NCI-H1092 (cell line): ENCODE data around the gene BET1L.
A peak's percentile ranks its signal among the peaks of the same experiment; 100 is the strongest.
"Not testable (repeated sequence)": the region's sequence is repeated elsewhere in the genome, so short reads cannot be mapped to it uniquely, and the experiment has no call there.

Experiments
- DNase-seq: peaks from one replicate; lab custom pipeline; 2025; lab: John Stamatoyannopoulos, UW

BET1L gene, protein sequence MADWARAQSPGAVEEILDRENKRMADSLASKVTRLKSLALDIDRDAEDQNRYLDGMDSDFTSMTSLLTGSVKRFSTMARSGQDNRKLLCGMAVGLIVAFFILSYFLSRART

DNA sequence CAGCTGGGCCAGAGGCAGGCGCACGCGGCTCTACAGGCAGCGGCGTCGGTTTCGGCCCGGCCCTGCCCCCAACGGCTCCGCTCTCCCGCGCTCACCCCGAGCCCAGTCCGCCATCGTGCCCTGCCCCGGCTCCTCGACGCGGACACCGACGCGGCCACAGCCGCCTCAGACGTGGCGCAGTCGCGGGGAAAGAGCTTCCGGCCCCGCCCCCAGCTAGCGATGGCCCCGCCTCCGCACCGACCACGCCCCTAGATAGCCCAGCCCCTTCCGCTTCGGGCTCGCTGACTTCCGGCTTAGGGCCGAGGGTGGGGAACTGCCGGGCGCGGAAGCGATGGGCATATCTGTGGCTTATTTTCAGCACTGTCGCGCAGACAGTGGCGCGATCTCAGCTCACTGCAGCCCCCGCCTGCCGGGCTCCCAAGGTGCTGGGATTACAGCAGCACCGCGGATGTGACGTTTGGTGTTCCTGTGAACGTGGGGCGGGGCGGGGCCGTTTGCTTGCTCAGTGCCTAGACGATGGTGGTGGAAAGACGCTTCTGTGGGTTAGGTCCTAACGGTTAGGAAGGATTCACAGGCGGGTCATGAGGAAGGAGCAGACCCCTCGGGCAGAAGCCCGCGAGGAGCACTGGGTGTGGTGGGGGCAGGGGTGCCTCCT, at the start of gene BET1L, which contains the start of gene RIC8A:
BET1L (minus strand) TSS at position 192 of the 655 bp plus-strand sequence; CDS start at position 114, 78 bp downstream.
RIC8A (plus strand) TSS at position 501 of the 655 bp plus-strand sequence. CDS start 1,147 bp downstream, outside the sequence.
- peak; percentile 90 for DNase-seq

- DNase-seq: no peak
Observed at GRCh38 chr11:255816-256215, 48.6 kb upstream of the BET1L start.

- DNase-seq: no peak
Observed at GRCh38 chr11:255176-255575, 48.0 kb upstream of the BET1L start.

DNA sequence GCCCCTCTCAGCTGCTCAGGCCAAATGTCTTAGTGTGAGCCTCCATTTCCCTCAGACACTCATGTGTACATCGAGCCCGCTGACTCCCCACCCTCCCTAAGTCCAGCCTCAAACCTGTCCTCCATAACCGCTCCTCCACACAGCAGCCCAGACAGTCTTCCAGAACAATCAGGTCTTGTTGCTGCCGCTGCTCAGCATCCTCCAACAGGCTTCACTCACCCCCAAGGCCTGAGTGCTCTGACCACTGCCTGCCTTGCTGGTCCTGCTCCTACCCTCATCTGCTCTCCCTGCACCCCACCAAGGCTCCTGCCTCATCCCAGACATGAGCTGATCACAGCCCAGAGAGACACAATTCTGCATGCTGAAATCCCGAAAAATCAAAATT, 46.7 kb upstream of the BET1L start:
- no peak for DNase-seq

DNA sequence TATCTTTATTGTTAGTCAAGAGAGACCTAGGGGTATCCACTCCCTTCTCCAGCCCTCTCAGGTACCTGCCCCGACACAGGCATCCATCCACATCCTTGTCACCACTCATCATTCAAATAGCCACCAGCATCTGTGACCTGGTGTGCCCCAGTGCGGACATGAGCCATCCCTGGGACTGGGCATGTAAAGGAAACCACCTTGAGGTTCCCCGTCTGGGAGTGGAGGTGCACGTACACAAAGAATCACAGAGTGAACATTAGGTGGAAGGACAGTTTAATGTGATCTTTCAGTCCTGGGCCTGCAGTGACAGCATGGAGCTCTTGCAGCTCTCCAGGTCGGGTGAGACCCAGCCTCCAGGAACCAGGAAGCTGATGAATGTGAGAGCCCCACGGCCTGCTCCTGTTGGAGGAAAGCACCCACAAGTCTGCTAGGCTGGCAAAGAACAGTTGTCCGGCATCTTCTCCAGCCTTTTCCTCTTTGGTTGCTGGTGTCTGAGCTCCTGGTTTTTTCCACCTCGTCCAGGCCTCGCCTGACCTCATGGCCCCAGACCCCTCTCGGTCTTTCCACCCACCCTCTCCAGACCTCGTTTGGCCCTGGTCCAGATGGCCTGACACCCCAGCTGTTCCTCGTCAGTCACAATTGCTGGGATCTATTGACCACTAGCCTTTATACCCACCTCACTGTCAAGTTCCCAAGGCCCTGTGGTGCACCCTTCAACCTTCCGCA, 46.1 kb upstream of the BET1L start:
- DNase-seq: no peak

DNA sequence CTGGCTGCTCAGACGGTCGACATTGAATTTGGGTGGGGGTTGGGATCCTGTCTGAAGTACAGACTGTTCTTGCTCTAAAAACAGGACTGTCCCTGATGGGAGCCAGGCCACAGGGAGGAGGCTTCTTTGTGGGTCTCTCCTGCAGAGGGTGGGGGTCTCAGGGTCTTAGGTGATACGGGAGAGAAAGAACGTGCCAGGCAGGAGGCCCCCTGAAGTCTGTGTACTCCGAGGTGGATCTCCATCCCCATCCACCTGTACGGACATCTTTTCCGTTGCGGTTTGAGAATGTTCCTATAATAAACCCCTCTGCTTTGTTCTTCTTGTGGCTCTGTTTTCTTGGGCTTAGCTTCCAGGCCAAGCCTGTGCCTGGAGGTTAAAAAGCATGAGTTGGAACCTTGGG, 45.5 kb upstream of the BET1L start:
- DNase-seq: no peak

GRCh38 chr11:251550-251949, 44.4 kb upstream of the BET1L start:
- no peak for DNase-seq

DNA sequence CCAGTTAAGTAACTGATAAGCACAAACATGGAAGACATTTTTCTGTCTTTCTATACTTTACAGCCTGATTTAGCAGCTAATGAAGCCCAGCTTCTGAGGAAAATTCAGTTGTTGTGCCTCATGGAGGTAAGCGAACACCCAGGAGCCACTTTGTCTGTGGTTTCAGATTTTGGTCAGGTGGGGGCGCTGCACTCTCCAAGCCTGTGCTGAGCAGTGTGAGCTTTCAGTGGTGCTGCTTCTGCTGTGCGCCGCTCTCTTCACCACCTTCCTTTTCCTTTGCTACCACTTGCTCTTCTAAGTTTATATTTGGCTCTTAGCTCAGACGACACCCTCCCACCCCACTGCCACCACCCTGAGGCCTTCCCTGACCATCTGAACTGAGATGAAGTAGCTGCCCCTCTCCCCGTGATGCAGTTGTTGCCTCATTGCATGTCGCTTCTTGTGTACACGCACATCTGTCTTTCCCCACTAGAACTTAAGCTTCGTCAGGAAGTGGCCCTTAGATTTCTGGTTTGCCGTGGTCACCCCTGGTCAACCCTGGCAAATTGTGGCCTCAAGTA, 43.6 kb upstream of the BET1L start:
- DNase-seq: no peak

DNA sequence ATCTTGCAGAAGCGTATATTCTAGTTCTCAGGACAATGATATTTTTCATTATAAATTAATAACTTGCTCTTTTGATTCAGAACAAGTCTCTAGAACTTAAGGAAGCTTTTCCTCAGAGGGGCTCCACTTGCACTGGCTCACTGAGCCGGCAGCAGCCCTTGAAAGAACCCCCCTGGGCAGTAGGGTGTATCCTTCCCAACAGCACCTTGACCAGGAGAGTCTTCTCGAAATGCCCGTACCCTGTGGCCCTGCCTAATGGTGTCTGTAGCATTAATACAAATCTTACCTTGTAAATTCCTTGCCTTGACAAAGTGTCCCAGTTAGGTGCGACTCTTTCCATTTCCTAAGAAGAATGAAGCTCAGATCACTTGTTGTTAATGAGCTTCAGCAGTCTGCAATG, 43.1 kb upstream of the BET1L start:
- no peak for DNase-seq

DNA sequence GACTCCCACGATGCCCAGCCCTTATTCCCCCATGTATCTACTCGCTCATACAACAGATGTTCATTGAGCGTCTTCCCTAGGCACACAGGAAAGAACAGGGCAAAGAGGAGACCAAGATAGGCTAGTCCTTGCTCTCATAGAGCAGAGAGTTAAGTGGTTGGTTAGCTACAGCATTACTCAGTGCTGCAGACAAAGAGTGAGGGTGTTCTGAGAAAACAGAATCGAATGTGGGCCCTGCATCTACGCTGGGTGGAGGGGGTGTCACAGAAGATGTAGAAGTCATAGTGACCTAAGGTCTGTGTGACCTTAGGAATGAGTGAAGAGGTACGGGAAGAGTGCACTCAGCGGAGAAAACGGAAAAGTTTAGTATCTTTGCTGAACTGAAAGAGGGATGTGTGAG, 41.9 kb upstream of the BET1L start:
- DNase-seq: no peak

DNA sequence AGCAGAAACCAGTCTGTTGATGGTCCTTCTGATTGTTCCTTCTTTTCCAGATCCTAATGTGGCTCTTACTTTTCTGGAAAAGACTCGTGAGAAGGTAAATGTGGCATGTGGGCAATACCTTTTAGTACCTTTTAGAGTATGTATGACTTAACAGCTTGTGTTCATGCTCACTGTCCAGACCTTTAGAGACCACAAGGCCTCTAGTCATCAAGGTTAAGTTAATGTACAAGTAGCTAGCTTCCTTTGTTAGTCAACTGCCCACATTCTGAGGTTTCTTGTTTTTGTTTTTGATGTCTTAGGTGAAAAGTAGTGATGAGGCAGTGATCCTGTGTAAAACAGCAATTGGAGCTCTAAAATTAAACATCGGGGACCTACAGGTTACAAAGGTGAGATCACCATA, 37.2 kb upstream of the BET1L start:
- DNase-seq: no peak

GRCh38 chr11:241634-242033, 34.4 kb upstream of the BET1L start:
- DNase-seq: no peak

GRCh38 chr11:240315-240714, 33.1 kb upstream of the BET1L start:
- DNase-seq: no peak

- DNase-seq: not testable (repeated sequence)
Observed at GRCh38 chr11:238346-238745, 31.1 kb upstream of the BET1L start.

DNA sequence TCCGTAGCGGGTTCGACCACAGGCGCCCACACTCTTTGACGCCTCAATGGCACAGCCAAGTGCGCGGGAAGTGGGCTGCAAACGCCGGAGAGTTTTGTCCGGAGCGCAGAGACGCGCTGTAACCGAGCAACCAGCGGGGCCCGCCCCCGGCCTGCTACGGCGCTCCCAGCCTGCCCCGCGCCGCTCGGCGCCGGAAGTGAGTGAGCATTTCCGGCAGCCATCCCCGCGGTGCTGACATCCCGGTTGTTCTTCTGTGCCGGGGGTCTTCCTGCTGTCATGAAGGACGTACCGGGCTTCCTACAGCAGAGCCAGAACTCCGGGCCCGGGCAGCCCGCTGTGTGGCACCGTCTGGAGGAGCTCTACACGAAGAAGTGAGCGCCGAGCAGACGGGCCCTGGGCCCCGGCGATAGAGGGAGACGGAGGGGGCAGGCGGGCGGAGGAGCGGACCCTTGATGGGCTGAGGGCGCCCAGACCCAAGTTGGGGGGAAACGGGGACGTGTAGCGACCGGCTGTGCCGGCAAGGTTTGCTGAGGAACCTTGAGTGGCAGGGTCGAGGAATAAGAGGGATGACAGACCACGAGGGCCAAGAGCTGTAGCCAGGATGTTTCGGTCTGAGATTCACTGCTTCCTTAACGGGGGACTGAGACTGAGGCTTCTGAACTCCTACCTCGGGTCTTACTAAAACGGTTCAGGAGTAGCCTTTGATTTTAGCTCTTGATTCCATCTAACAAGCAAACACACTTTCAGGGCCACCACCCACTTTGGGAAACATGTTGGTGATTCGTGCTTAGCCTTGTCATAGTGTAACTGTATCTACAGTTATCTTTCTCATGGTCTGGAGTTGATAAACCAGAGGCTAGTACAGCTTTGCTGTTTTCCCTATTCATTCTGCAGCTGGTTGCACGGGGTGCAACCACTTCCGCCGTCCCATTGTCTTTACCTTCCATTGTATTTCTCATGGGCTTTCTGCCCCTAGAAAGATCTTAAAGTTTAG, 29.9 kb upstream of the BET1L start, which contains the start of gene PSMD13:
PSMD13 (plus strand) TSS at position 203 of the 994 bp plus-strand sequence; CDS start at position 277, 74 bp downstream.
- DNase-seq: peak; percentile 66

- peak; percentile 64 for DNase-seq
Observed at GRCh38 chr11:235997-236773, 29.0 kb upstream of the BET1L start, which contains the start of gene SIRT3. TSS of gene SIRT3 (minus strand) at chr11:236342. CDS start at chr11:236328, 14 bp downstream.

DNA sequence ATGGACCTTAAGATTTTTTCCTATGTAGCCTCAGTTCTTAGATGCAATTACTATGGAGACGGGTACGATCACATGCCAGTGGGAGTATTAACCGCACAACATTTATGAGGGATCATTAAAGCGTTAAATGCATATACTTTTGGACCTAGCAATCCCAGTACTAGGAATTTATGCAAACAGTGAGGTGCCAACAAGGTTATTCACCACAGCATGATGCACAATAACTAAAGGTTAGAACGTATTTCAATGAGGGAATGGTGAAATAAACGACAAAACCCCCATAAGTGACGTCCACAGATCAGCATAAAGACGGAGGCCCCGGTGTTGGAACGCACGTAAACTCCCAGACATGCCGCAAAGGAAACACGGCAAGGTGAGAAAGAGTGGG, 28.4 kb upstream of the BET1L start:
- DNase-seq: no peak

GRCh38 chr11:235180-235579, 28.0 kb upstream of the BET1L start:
- DNase-seq: no peak

GRCh38 chr11:232783-233565, 25.8 kb upstream of the BET1L start:
- no peak for DNase-seq

- no peak for DNase-seq
Observed at GRCh38 chr11:230431-230830, 23.2 kb upstream of the BET1L start.
